Measurements from ENCODE around the gene HMGCLL1.

Gene HMGCLL1

GRCh38 chr6:55443238-55444134 is 135.5 kb downstream of the HMGCLL1 start:
- DNase-seq, result no peak

GRCh38 chr6:55438203-55438602 is 140.8 kb downstream of the HMGCLL1 start:
- no peak for DNase-seq

GRCh38 chr6:55437141-55437540 is 141.9 kb downstream of the HMGCLL1 start:
- DNase-seq, result no peak

- DNase-seq, result no peak
These were observed 145.4 kb downstream of the HMGCLL1 start for GRCh38 chr6:55433446-55434130.

- DNase-seq, result no peak
These were observed 155.1 kb downstream of the HMGCLL1 start for GRCh38 chr6:55423933-55424332.

- no peak for DNase-seq
These were observed 168.3 kb downstream of the HMGCLL1 start for GRCh38 chr6:55410674-55411073.

- no peak for DNase-seq
These were observed 173.3 kb downstream of the HMGCLL1 start for GRCh38 chr6:55405474-55406235.

GRCh38 chr6:55399351-55399750 is 179.6 kb downstream of the HMGCLL1 start:
- no peak for DNase-seq

- DNase-seq, result no peak
These were observed 181.0 kb downstream of the HMGCLL1 start for GRCh38 chr6:55397986-55398385.

GRCh38 chr6:55395871-55396270 is 183.1 kb downstream of the HMGCLL1 start:
- DNase-seq, result no peak

GRCh38 chr6:55388211-55388610 is 190.8 kb downstream of the HMGCLL1 start:
- DNase-seq, result no peak
